ENCODE measurements around the gene PTPRN2.

DNA sequence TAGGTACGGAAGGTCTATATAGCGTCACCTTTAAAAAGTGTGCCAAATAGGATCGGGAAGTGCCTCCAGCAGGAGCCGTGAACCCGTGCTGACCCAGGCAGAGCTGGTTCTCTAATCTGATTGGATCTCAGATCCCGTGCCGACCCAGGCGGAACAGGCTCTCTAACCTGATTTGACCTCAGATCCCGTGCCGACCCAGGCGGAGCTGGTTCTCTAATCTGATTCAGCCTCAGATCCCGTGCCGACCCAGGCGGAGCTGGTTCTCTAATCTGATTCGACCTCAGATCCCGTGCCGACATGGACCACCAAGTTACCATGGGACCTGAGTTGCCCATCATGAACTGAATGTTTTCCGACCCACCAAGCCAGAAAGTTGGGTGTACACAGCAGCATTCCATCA is 463.9 kb downstream of the PTPRN2 start:
- TF ChIP-seq, protein P1, sequence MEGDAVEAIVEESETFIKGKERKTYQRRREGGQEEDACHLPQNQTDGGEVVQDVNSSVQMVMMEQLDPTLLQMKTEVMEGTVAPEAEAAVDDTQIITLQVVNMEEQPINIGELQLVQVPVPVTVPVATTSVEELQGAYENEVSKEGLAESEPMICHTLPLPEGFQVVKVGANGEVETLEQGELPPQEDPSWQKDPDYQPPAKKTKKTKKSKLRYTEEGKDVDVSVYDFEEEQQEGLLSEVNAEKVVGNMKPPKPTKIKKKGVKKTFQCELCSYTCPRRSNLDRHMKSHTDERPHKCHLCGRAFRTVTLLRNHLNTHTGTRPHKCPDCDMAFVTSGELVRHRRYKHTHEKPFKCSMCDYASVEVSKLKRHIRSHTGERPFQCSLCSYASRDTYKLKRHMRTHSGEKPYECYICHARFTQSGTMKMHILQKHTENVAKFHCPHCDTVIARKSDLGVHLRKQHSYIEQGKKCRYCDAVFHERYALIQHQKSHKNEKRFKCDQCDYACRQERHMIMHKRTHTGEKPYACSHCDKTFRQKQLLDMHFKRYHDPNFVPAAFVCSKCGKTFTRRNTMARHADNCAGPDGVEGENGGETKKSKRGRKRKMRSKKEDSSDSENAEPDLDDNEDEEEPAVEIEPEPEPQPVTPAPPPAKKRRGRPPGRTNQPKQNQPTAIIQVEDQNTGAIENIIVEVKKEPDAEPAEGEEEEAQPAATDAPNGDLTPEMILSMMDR (IDR thresholded peaks at IDR 0.05) = no peak
- TF ChIP-seq, protein P2, sequence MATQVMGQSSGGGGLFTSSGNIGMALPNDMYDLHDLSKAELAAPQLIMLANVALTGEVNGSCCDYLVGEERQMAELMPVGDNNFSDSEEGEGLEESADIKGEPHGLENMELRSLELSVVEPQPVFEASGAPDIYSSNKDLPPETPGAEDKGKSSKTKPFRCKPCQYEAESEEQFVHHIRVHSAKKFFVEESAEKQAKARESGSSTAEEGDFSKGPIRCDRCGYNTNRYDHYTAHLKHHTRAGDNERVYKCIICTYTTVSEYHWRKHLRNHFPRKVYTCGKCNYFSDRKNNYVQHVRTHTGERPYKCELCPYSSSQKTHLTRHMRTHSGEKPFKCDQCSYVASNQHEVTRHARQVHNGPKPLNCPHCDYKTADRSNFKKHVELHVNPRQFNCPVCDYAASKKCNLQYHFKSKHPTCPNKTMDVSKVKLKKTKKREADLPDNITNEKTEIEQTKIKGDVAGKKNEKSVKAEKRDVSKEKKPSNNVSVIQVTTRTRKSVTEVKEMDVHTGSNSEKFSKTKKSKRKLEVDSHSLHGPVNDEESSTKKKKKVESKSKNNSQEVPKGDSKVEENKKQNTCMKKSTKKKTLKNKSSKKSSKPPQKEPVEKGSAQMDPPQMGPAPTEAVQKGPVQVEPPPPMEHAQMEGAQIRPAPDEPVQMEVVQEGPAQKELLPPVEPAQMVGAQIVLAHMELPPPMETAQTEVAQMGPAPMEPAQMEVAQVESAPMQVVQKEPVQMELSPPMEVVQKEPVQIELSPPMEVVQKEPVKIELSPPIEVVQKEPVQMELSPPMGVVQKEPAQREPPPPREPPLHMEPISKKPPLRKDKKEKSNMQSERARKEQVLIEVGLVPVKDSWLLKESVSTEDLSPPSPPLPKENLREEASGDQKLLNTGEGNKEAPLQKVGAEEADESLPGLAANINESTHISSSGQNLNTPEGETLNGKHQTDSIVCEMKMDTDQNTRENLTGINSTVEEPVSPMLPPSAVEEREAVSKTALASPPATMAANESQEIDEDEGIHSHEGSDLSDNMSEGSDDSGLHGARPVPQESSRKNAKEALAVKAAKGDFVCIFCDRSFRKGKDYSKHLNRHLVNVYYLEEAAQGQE (IDR thresholded peaks at IDR 0.05; ENCODE audit: insufficient read depth in 1 of 2, low read depth in 2 of 2, low read length in 1 of 2) = no peak
- TF ChIP-seq POLR2AphosphoS5 (IDR thresholded peaks at IDR 0.05; ENCODE audit: low read depth, low read length) (no peak), TCF7L2 (IDR thresholded peaks at IDR 0.05; ENCODE audit: low read depth, low read length) (no peak)
